ENCODE results near the gene SLIRP. TPM values are rescaled to one million over a fixed set of nuclear protein-coding genes. Genes with fewer than 3 reads are reported as not detected.
"Not testable (repeated sequence)": the region's sequence is repeated elsewhere in the genome, so short reads cannot be mapped to it uniquely, and the experiment has no call there.

The SLIRP gene
- polyA plus RNA-seq, 4 donors = 95.5 to 108 (median 101) TPM

- DNase-seq (ENCODE audit: low read depth in 4 of 4, low spot score in 3 of 4) = no peak
These were observed 30.8 kb downstream of the SLIRP start for GRCh38 chr14:77738559-77739250.

GRCh38 chr14:77741438-77741837, 33.5 kb downstream of the SLIRP start:
- DNase-seq (ENCODE audit: low read depth in 4 of 4, low spot score in 3 of 4) = no peak

GRCh38 chr14:77746064-77746702, 38.3 kb downstream of the SLIRP start:
- DNase-seq (ENCODE audit: low read depth in 4 of 4, low spot score in 3 of 4) = no peak

GRCh38 chr14:77747425-77747824, 39.5 kb downstream of the SLIRP start:
- not testable (repeated sequence) for DNase-seq (ENCODE audit: low read depth in 4 of 4, low spot score in 3 of 4)

- no peak for DNase-seq (ENCODE audit: low read depth in 4 of 4, low spot score in 3 of 4)
These were observed 44.4 kb downstream of the SLIRP start for GRCh38 chr14:77752266-77752665.

- DNase-seq (ENCODE audit: low read depth in 4 of 4, low spot score in 3 of 4) = no peak
These were observed 45.1 kb downstream of the SLIRP start for GRCh38 chr14:77752799-77753516.

GRCh38 chr14:77760381-77761204, 52.7 kb downstream of the SLIRP start, which contains the start of gene SNW1:
SNW1 (minus strand) TSS chr14:77761156; CDS start chr14:77761127, 29 bp downstream.
- peak; percentile 90 to 91 (median 90) for DNase-seq (ENCODE audit: low read depth in 4 of 4, low spot score in 3 of 4)

GRCh38 chr14:77761205-77761931, 53.5 kb downstream of the SLIRP start:
- peak in 2 of 4 donors; percentile 12 to 15 for DNase-seq (ENCODE audit: low read depth in 4 of 4, low spot score in 3 of 4)

GRCh38 chr14:77763316-77763715, 55.4 kb downstream of the SLIRP start:
- no peak for DNase-seq (ENCODE audit: low read depth in 4 of 4, low spot score in 3 of 4)

- no peak for DNase-seq (ENCODE audit: low read depth in 4 of 4, low spot score in 3 of 4)
These were observed 56.1 kb downstream of the SLIRP start for GRCh38 chr14:77763978-77764377.

Other genes with a start within 250 kb of the SLIRP start
- gene ISM2, start 209.3 kb upstream of the SLIRP start, polyA plus RNA-seq (ENCODE audit: insufficient read length in 4 of 4) = 1 to 10 TPM; 1.2 to 2.7 (median 1.9) TPM
- 10 to 100 TPM; 62.9 to 84.9 (median 79.4) TPM for gene SPTLC2, start 91.5 kb upstream of the SLIRP start, polyA plus RNA-seq (ENCODE audit: insufficient read length in 4 of 4)
- gene ALKBH1, start 80 bp upstream of the SLIRP start, polyA plus RNA-seq (ENCODE audit: insufficient read length in 4 of 4) = 10 to 100 TPM; 16.1 to 20.4 (median 18.5) TPM
- gene SNW1, start 53.1 kb downstream of the SLIRP start, polyA plus RNA-seq (ENCODE audit: insufficient read length in 4 of 4) = 10 to 100 TPM; 82.7 to 94.2 (median 89.9) TPM
- gene ADCK1, start 92.0 kb downstream of the SLIRP start, polyA plus RNA-seq (ENCODE audit: insufficient read length in 4 of 4) = 10 to 100 TPM in 2 of 4 donors, 1 to 10 TPM in 2; 8.5 to 12.1 (median 9.9) TPM

All from right renal pelvis (tissue), 4 donors.